Peyer's patch (tissue), 4 donors: ENCODE data around the gene BAIAP2L1.

Source experiments
- POLR2A ChIP-seq, 2 donors: fragments of 450-650 bp; IDR thresholded peaks; one replicate each; pipeline ENCODE4 v1.5.1; 2017; ENCODE audit warnings: antibody characterized with exemption in 2 of 2, mild to moderate bottlenecking in 2 of 2, moderate library complexity in 2 of 2
- TF ChIP-seq, protein P1 (sequence below), 6 experiments: fragments of 450-650 bp in 4 of 6; fragments of 200-600 bp in 2 of 6; sonication (generic) in 1 of 6; IDR thresholded peaks; one replicate each; pipeline ENCODE4 v1.5.1; 2017 to 2019; ENCODE audit warnings: antibody characterized with exemption in 6 of 6, mild to moderate bottlenecking in 3 of 6, moderate library complexity in 1 of 6

DNA sequence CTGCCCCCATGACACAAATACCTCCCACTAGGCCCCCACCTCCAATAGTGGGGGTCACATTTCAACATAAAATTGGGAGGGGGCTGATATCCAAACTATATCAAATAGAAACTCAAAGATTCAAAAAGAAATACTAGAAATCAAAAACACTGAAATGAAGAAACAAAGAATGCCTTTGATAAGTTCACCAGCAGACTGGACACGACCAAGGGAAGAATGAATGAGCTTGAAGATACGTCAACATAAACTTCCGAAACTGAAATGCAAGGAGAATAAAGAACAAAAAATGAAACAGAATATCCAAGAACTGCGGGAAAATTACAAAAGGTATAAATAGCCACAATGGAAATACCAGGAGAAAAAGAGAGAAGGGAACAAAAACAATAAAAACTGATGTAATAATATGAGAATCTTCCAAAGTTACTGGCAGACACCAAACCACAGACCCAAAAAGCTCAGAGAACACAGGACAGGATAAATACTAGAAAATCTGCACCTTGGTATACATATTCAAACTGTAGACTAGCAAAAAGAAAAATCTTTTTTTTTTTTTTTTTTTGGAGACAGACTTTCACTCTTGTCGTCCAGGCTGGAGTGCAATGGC, 69.9 kb downstream of the BAIAP2L1 start:
- TF ChIP-seq, protein P1, sequence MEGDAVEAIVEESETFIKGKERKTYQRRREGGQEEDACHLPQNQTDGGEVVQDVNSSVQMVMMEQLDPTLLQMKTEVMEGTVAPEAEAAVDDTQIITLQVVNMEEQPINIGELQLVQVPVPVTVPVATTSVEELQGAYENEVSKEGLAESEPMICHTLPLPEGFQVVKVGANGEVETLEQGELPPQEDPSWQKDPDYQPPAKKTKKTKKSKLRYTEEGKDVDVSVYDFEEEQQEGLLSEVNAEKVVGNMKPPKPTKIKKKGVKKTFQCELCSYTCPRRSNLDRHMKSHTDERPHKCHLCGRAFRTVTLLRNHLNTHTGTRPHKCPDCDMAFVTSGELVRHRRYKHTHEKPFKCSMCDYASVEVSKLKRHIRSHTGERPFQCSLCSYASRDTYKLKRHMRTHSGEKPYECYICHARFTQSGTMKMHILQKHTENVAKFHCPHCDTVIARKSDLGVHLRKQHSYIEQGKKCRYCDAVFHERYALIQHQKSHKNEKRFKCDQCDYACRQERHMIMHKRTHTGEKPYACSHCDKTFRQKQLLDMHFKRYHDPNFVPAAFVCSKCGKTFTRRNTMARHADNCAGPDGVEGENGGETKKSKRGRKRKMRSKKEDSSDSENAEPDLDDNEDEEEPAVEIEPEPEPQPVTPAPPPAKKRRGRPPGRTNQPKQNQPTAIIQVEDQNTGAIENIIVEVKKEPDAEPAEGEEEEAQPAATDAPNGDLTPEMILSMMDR (IDR thresholded peaks at IDR 0.05), result no peak
- no peak for TF ChIP-seq POLR2A (IDR thresholded peaks at IDR 0.05)
